ENCODE data around the gene MYO3B.

The MYO3B gene

DNA sequence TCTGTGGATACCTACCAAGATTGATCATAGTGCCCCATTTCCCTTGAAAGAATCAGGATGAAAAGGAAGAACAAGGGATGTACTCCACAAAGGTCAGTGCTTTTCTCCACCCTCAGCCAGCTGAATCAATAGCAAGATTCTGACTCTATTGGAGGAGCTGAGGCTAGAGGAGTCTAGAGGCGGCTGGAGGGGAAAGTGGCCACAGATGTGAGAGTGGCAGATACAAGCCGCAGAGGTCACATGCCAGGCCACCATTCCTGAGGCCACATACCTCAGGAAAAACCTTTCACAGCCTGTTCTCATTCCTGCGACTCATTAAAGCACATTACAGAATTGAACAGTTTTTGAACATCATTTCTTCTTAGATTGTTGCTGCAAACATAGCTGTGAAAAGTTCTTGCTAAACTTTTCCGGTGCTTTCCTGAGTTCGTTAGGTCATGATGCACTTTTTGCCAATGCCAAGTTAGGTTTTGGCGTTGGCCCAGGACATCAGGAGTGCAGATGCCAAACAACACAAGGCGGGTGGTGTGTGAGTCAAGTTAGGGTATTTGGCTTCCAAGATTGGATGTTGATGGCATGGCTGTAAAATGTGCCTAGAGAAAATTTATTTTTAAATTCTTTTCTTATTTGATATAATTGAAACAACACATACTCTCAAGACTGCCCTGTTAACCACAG, 376.5 kb downstream of the MYO3B start:
- TF ChIP-seq FOXM1 (IDR thresholded peaks at IDR 0.05; ENCODE audit: borderline replicate concordance, low read depth) (no peak), CREB1 (IDR thresholded peaks at IDR 0.05; ENCODE audit: low read depth) (no peak), TAF1 (IDR thresholded peaks at IDR 0.05; ENCODE audit: low read depth) (no peak), YY1 (IDR thresholded peaks at IDR 0.05; ENCODE audit: low read depth) (no peak), ZBTB7A (IDR thresholded peaks at IDR 0.05; ENCODE audit: low read depth) (no peak), TCF12 (IDR thresholded peaks at IDR 0.05; ENCODE audit: low read depth) (no peak), REST (IDR thresholded peaks at IDR 0.05; ENCODE audit: low read depth) (no peak), EP300 (IDR thresholded peaks at IDR 0.05; ENCODE audit: borderline replicate concordance) (no peak), USF1 (IDR thresholded peaks at IDR 0.05) (no peak), MAX (IDR thresholded peaks at IDR 0.05) (no peak), CEBPB (IDR thresholded peaks at IDR 0.05) (no peak), TEAD4 (IDR thresholded peaks at IDR 0.05) (no peak), RAD21 (IDR thresholded peaks at IDR 0.05; ENCODE audit: low read depth) (no peak), NFIC (IDR thresholded peaks at IDR 0.05) (no peak), EGR1 (IDR thresholded peaks at IDR 0.05) (no peak)

DNA sequence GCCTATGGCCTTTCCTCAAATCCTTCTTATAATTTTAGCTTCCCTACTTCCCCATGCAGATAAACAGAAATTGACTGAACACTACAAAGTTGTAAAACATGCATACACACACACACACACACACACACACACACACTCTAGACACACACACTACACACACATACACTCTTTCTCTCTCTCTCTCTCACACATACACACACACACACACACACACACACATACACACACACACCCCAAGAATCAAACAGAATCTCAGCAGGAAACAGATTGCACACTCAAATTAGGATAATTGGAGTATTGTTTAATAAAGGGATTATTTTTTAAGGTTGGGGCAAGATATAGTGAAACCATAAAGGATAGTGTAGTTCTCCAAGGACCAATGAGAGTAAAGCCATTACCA, 385.0 kb downstream of the MYO3B start:
- TF ChIP-seq TAF1 (IDR thresholded peaks at IDR 0.05; ENCODE audit: low read depth) (no peak), YY1 (IDR thresholded peaks at IDR 0.05; ENCODE audit: low read depth) (no peak), EP300 (IDR thresholded peaks at IDR 0.05; ENCODE audit: borderline replicate concordance) (no peak), CEBPB (IDR thresholded peaks at IDR 0.05) (no peak), REST (IDR thresholded peaks at IDR 0.05; ENCODE audit: low read depth) (no peak), MAX (IDR thresholded peaks at IDR 0.05) (no peak), FOXM1 (IDR thresholded peaks at IDR 0.05; ENCODE audit: borderline replicate concordance, low read depth) (no peak)

DNA sequence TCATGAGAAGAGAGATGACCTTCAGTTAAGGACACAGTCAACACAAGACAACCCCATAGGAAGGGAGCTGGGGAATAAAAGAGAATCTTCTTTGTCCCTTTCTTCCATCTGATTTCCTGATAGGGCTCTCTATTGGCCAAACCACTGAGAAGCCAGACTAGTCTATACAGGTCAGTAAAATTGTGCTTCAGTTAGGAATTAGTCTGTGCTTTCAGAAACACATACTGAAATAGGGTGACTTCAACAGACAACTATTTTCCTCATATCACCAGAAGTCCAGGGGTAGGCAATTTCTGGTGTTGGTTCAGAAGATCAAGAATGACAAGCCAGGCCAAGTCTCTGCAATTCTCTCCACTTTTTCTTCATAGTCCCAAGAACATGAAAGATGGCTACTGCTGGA, 385.5 kb downstream of the MYO3B start:
- TF ChIP-seq TEAD4 (IDR thresholded peaks at IDR 0.05) = no peak
- no peak for TF ChIP-seq FOXM1 (IDR thresholded peaks at IDR 0.05; ENCODE audit: borderline replicate concordance, low read depth)
- TF ChIP-seq TAF1 (IDR thresholded peaks at IDR 0.05; ENCODE audit: low read depth) = no peak
- TF ChIP-seq EGR1 (IDR thresholded peaks at IDR 0.05) = no peak
- TF ChIP-seq CREB1 (IDR thresholded peaks at IDR 0.05; ENCODE audit: low read depth) = no peak
- no peak for TF ChIP-seq CEBPB (IDR thresholded peaks at IDR 0.05)
- no peak for TF ChIP-seq REST (IDR thresholded peaks at IDR 0.05; ENCODE audit: low read depth)
- TF ChIP-seq YY1 (IDR thresholded peaks at IDR 0.05; ENCODE audit: low read depth) = no peak
- no peak for TF ChIP-seq MAX (IDR thresholded peaks at IDR 0.05)
- TF ChIP-seq EP300 (IDR thresholded peaks at IDR 0.05; ENCODE audit: borderline replicate concordance) = no peak
- no peak for TF ChIP-seq RAD21 (IDR thresholded peaks at IDR 0.05; ENCODE audit: low read depth)
- TF ChIP-seq TCF12 (IDR thresholded peaks at IDR 0.05; ENCODE audit: low read depth) = no peak
- TF ChIP-seq USF1 (IDR thresholded peaks at IDR 0.05) = no peak
- no peak for TF ChIP-seq ZBTB7A (IDR thresholded peaks at IDR 0.05; ENCODE audit: low read depth)
- TF ChIP-seq NFIC (IDR thresholded peaks at IDR 0.05) = no peak

DNA sequence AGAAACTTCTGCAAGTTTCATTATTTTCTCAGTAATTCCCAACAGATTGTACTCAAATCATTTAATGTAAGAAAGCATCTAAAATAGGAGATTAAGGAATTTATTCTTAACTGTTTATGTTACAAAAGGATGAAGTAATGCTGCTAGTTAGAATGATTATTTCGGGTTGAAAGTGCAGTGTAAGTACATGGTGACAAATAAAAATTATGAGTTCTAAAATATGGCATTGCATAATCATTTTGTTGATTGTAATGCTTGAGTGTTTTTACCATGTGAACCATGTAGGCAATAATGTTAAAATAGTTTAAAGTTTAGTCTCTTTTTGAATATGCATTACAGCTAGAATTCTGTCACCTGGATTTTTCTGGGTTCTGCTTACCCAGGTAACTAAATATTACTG, 388.2 kb downstream of the MYO3B start:
- TF ChIP-seq EP300 (IDR thresholded peaks at IDR 0.05; ENCODE audit: borderline replicate concordance) = no peak
- no peak for TF ChIP-seq NFIC (IDR thresholded peaks at IDR 0.05)
- no peak for TF ChIP-seq CREB1 (IDR thresholded peaks at IDR 0.05; ENCODE audit: low read depth)
- no peak for TF ChIP-seq EGR1 (IDR thresholded peaks at IDR 0.05)
